A549 treated with AZD2906 at 1 μM for 4 hours (cell line): ENCODE data around the gene POU1F1. TPM values are rescaled to one million over a fixed set of nuclear protein-coding genes. Genes with fewer than 3 reads are reported as not detected.

Source experiments
- total RNA-seq: library from RNA; stranded (reverse); fragments of 200-300 nt; extraction: Qiagen RNA extraction; gene quantifications from 5 replicates; pipeline ENCODE4 v1.2.3, GENCODE V29; 2022

The POU1F1 gene, protein sequence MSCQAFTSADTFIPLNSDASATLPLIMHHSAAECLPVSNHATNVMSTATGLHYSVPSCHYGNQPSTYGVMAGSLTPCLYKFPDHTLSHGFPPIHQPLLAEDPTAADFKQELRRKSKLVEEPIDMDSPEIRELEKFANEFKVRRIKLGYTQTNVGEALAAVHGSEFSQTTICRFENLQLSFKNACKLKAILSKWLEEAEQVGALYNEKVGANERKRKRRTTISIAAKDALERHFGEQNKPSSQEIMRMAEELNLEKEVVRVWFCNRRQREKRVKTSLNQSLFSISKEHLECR
- total RNA-seq, result 0.22 TPM in 1 of 5 replicates, not detected in the others

DNA sequence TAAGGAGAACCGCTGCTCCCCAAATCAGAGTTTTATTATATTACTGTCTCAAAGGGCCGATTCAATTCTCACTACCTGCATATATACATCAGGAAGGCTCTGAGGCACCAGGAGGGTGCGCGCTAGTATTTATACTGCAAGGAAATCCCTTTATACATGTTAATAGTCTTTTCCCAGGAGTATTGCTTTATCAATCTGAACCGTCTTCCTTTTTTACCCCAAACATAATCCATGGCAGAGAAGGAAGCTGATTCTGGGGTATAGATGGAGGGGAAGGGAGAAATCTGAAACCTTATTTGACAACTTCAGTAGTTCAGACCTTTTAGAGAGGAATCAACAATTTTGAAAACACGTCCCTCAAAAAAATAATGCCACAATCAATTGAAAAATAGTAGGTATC lies at the start of gene POU1F1:
Gene POU1F1, minus strand, starts transcription at position 101 of the 400 bp plus-strand sequence. CDS start 122 bp downstream, outside the sequence.

DNA sequence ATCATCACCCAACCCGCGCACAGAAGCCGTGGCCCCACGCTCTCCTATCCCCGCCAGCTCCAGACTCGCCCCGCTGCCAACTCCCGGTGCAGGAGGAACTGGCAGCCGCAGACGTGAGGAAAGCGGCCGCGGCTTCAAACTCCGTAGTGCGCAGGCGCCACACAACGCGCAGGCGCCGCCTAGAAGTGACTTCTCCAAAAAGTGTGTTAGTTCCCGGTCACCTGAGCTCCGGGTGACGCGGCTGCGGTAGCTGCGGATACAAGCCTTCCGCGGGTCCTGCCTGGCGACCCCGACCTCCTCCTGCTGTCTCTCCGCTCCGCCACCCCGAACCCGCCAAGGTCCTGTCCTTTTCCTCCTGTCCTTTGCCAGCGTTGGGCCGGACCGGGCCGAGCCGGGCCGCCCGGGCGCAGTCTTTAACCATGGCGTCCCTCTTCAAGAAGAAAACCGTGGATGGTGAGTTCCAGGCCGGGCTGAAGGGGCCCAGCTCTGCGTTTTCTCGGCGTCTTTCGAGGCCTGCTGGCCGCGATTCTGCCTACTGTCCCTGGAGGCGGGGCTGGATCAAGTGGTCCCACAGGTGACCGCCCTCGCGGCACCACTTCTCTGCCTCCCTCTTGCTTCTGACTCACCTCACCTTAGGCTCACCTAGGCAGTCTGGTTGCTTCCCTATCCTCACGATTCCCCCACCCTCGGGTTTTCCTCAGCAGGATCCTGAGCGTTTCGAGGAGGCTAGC lies 49.1 kb downstream of the POU1F1 start, which contains the start of gene CHMP2B:
Gene CHMP2B, plus strand, starts transcription at position 206 of the 731 bp plus-strand sequence. Its CDS starts 214 bp downstream, at position 420.

Other genes starting within 250 kb of the POU1F1 start
- gene CHMP2B, start 49.3 kb downstream of the POU1F1 start, total RNA-seq, result 99.4 to 113 TPM (median 103 TPM) in 5 replicates